Esophagus muscularis mucosa (tissue), 4 donors: ENCODE results near the gene NCKAP5.

Experiments
- CTCF ChIP-seq, 3 experiments: fragments of 200-600 bp in 2 of 3; fragments of 450-650 bp in 1 of 3; sonication (generic) in 2 of 3; IDR thresholded peaks; one replicate each; pipeline ENCODE4 v1.5.1; 2017 to 2019; ENCODE audit warnings: antibody characterized with exemption in 3 of 3, mild to moderate bottlenecking in 2 of 3, moderate library complexity in 1 of 3
- EP300 ChIP-seq: sonication (generic); formaldehyde crosslinking; IDR thresholded peaks from one replicate; pipeline ENCODE4 v1.6.1; 2017; ENCODE audit warnings: antibody characterized with exemption
- POLR2A ChIP-seq: fragments of 450-650 bp; IDR thresholded peaks from one replicate; pipeline ENCODE4 v1.6.1; 2017; ENCODE audit warnings: antibody characterized with exemption, moderate library complexity, mild to moderate bottlenecking, low read depth
- POLR2AphosphoS5 ChIP-seq, 2 donors: sonication (generic); formaldehyde crosslinking; IDR thresholded peaks; one replicate each; pipeline ENCODE4 v1.6.1; 2017; ENCODE audit warnings: antibody characterized with exemption in 2 of 2

GRCh38 chr2:133338224-133338623 lies 230.0 kb downstream of the NCKAP5 start:
- TF ChIP-seq CTCF (IDR thresholded peaks at IDR 0.05) (no peak), POLR2A (no peak), POLR2AphosphoS5 (IDR thresholded peaks at IDR 0.05) (no peak), EP300 (no peak)
